GM12892 (cell line): Measurements from ENCODE around the gene NWD2.

ENCODE experiments used
- POLR2A ChIP-seq: IDR thresholded peaks from 2 replicates; pipeline ENCODE4 v1.6.1; 2011; ENCODE audit warnings: low read depth, low read length, control low read depth
- POLR2AphosphoS5 ChIP-seq: IDR thresholded peaks from 2 replicates; pipeline ENCODE4 v1.6.1; 2011; ENCODE audit warnings: low read depth, low read length, control low read depth
- TAF1 ChIP-seq: IDR thresholded peaks from 2 replicates; pipeline ENCODE4 v1.6.1; 2011; ENCODE audit warnings: low read depth, mild to moderate bottlenecking, control low read depth, low read length, borderline replicate concordance

GRCh38 chr4:37415845-37416369 lies 171.4 kb downstream of the NWD2 start:
- TF ChIP-seq TAF1, result no peak
- no peak for TF ChIP-seq POLR2A
- no peak for TF ChIP-seq POLR2AphosphoS5
